IMR-90 (cell line): ENCODE measurements around the gene HLA-A. TPM values are rescaled to one million over a fixed set of nuclear protein-coding genes. Genes with fewer than 3 reads are reported as not detected.

Experiments used
- ATAC-seq: fragments of 200-7000 bp; cut with Tn5 transposase; 2 replicates; pipeline ENCODE4 v1.9.1; 2020; ENCODE audit warnings: low read depth, mild to moderate bottlenecking, moderate library complexity
- BruUV-seq: library from RNA; stranded (reverse); fragments of 400-500 nt; replicated peaks from 2 replicates; lab custom pipeline; 2021; lab: Mats Ljungman, UMichigan
- CTCF ChIA-PET: fragments of 300-600 bp; formaldehyde crosslinking; extraction: SDS; loops from one replicate; lab custom pipeline; 2021; ENCODE audit warnings: antibody characterized with exemption; lab: Yijun Ruan, JAX
- POLR2A ChIA-PET: fragments of 300-600 bp; sonication (Branson Sonifier 250); formaldehyde crosslinking; loops from one replicate; lab custom pipeline; 2022; ENCODE audit warnings: antibody characterized with exemption; ENCODE audit not compliant: unreplicated experiment; lab: Charles Lee
- DNase-seq: peaks from one replicate; pipeline ENCODE4 v3.0.0; 2013
- H2AFZ ChIP-seq: replicated peaks from 2 replicates; pipeline ENCODE3; 2013; ENCODE audit warnings: low read length, mild to moderate bottlenecking; ENCODE audit not compliant: poor library complexity
- H2AK5ac ChIP-seq: 2 replicates; pipeline ENCODE4 v1.6.1; 2013; ENCODE audit warnings: low read depth, low read length, inconsistent platforms
- H2AK9ac ChIP-seq: replicated peaks from 2 replicates; pipeline ENCODE3; 2013; ENCODE audit warnings: mild to moderate bottlenecking, low read depth, low read length, moderate library complexity; ENCODE audit not compliant: poor library complexity
- H2BK120ac ChIP-seq: 2 replicates; pipeline ENCODE4 v1.6.1; 2013; ENCODE audit warnings: low read depth, low read length, inconsistent platforms
- H2BK15ac ChIP-seq: 3 replicates; pipeline ENCODE4 v1.6.1; 2013; ENCODE audit warnings: low read depth, low read length, inconsistent platforms
- H2BK20ac ChIP-seq: 2 replicates; pipeline ENCODE4 v1.6.1; 2013; ENCODE audit warnings: low read depth, mild to moderate bottlenecking, inconsistent platforms, low read length, moderate library complexity
- H2BK5ac ChIP-seq: 2 replicates; pipeline ENCODE4 v1.6.1; 2013; ENCODE audit warnings: mild to moderate bottlenecking, low read depth, low read length, inconsistent platforms; ENCODE audit not compliant: poor library complexity, severe bottlenecking
- H3K14ac ChIP-seq: replicated peaks from 2 replicates; pipeline ENCODE4 v1.6.1; 2013; ENCODE audit warnings: low read depth, low read length, inconsistent platforms
- H3K18ac ChIP-seq: 2 replicates; pipeline ENCODE4 v1.6.1; 2013; ENCODE audit warnings: low read depth, low read length, control low read depth
- H3K23ac ChIP-seq: 2 replicates; pipeline ENCODE4 v1.6.1; 2013; ENCODE audit warnings: low read depth, low read length, inconsistent platforms
- H3K27ac ChIP-seq: 2 replicates; pipeline ENCODE4 v1.5.1; 2013; ENCODE audit warnings: mild to moderate bottlenecking, control low read depth, low read length; ENCODE audit not compliant: insufficient read depth
- H3K27me3 ChIP-seq: 2 replicates; pipeline ENCODE4 v1.6.1; 2013; ENCODE audit warnings: low read length; ENCODE audit not compliant: control insufficient read depth, insufficient read depth
- H3K36me3 ChIP-seq: 2 replicates; pipeline ENCODE4 v1.6.1; 2013; ENCODE audit warnings: low read length, mixed read lengths; ENCODE audit not compliant: control insufficient read depth, insufficient read depth
- H3K4ac ChIP-seq: 2 replicates; pipeline ENCODE4 v1.6.1; 2013; ENCODE audit warnings: low read depth, low read length, inconsistent platforms
- H3K4me1 ChIP-seq: 2 replicates; pipeline ENCODE4 v1.6.1; 2013; ENCODE audit warnings: low read length, mixed read lengths; ENCODE audit not compliant: control insufficient read depth, insufficient read depth
- H3K4me2 ChIP-seq: 2 replicates; pipeline ENCODE4 v1.6.1; 2013; ENCODE audit warnings: low read depth, mild to moderate bottlenecking, control low read depth, low read length, moderate library complexity
- H3K4me3 ChIP-seq: 2 replicates; pipeline ENCODE4 v1.5.1; 2013; ENCODE audit warnings: low read depth, mild to moderate bottlenecking, control low read depth, low read length, moderate library complexity; ENCODE audit not compliant: insufficient read depth
- H3K56ac ChIP-seq: 2 replicates; pipeline ENCODE4 v1.6.1; 2013; ENCODE audit warnings: low read length, inconsistent platforms; ENCODE audit not compliant: insufficient read depth; ENCODE audit errors: extremely low read depth
- H3K79me1 ChIP-seq, 2 experiments: 2 replicates each; pipeline ENCODE4 v1.6.1; 2013; ENCODE audit warnings: low read length in 2 of 2, inconsistent platforms in 1 of 2, low read depth in 1 of 2
- H3K9ac ChIP-seq: 2 replicates; pipeline ENCODE4 v1.6.1; 2013; ENCODE audit warnings: low read depth, low read length, control low read depth
- H3K9me1 ChIP-seq: 2 replicates; pipeline ENCODE4 v1.6.1; 2013; ENCODE audit warnings: low read length, inconsistent platforms; ENCODE audit not compliant: insufficient read depth
- H3K9me3 ChIP-seq: 2 replicates; pipeline ENCODE4 v1.6.1; 2013; ENCODE audit warnings: low read length; ENCODE audit not compliant: control insufficient read depth, insufficient read depth
- H4K20me1 ChIP-seq: 2 replicates; pipeline ENCODE4 v1.6.1; 2013; ENCODE audit warnings: low read length, inconsistent platforms; ENCODE audit not compliant: insufficient read depth
- H4K5ac ChIP-seq: 2 replicates; pipeline ENCODE4 v1.6.1; 2013; ENCODE audit warnings: mild to moderate bottlenecking, low read depth, low read length, control low read depth
- H4K8ac ChIP-seq, 2 experiments: 2 replicates each; pipeline ENCODE4 v1.6.1; 2013; ENCODE audit warnings: low read depth in 2 of 2, low read length in 2 of 2, control low read depth in 1 of 2, inconsistent platforms in 1 of 2
- H4K91ac ChIP-seq: 2 replicates; pipeline ENCODE4 v1.6.1; 2013; ENCODE audit warnings: low read depth, low read length, inconsistent platforms; ENCODE audit not compliant: insufficient read depth
- CEBPB ChIP-seq: IDR thresholded peaks from 2 replicates; pipeline ENCODE4 v1.6.1; 2012; ENCODE audit warnings: low read depth, low read length, improper control_type of control experiment
- FOS ChIP-seq: fragments of 150-350 bp; IDR thresholded peaks from 2 replicates; pipeline ENCODE4 v1.6.1; 2016; ENCODE audit warnings: low read depth, low read length
- POLR2A ChIP-seq: IDR thresholded peaks from 2 replicates; pipeline ENCODE4 v1.6.1; 2012; ENCODE audit warnings: mild to moderate bottlenecking, low read depth, low read length
- RAD21 ChIP-seq: IDR thresholded peaks from 2 replicates; pipeline ENCODE4 v1.6.1; 2012; ENCODE audit warnings: low read length, improper control_type of control experiment
- WGBS, 2 experiments: methylation state at CpG; one replicate each; pipeline versions ENCODE4 v1.1.5 to v1.1.7; 2013; ENCODE audit warnings: missing lambda C conversion rate in 2 of 2; ENCODE audit not compliant: insufficient read length in 1 of 2; ENCODE audit errors: extremely low coverage in 2 of 2; 5-methylcytosine and 5-hydroxymethylcytosine counted together
- dilution Hi-C: fragments of 300-500 bp; cut with HindIII; formaldehyde crosslinking; loops from one replicate; pipeline ENCODE4 v1.14.3; 2018; ENCODE audit warnings: low sequenced_read_pairs; ENCODE audit not compliant: unreplicated experiment
- in situ Hi-C: fragments of 300-500 bp; cut with MboI; formaldehyde crosslinking; loops from 3 replicates; pipeline ENCODE4 v1.14.3; 2019; ENCODE audit warnings: low sequenced_read_pairs, inconsistent platforms, mixed read lengths
- intact Hi-C: fragments of 100-400 bp; cut with micrococcal nuclease; formaldehyde crosslinking; loops from 2 replicates; pipeline ENCODE4 v1.10.0; 2022
- polyA plus RNA-seq, 3 experiments: library from polyadenylated mRNA; depleted of rRNA; stranded (reverse); fragments of >200 nt; gene quantifications; 2 replicates each; pipeline ENCODE4 v1.2.3, GENCODE V29; 2012; ENCODE audit warnings: low replicate concordance in 1 of 3
- total RNA-seq: library from RNA; depleted of rRNA; stranded (reverse); fragments of >200 nt; gene quantifications from 2 replicates; pipeline ENCODE4 v1.2.3, GENCODE V29; 2012

The HLA-A gene
- total and polyA plus RNA-seq, 2 of the 4 experiments (the other 2 are of a cell fraction), result 94.5 to 218 TPM

DNA sequence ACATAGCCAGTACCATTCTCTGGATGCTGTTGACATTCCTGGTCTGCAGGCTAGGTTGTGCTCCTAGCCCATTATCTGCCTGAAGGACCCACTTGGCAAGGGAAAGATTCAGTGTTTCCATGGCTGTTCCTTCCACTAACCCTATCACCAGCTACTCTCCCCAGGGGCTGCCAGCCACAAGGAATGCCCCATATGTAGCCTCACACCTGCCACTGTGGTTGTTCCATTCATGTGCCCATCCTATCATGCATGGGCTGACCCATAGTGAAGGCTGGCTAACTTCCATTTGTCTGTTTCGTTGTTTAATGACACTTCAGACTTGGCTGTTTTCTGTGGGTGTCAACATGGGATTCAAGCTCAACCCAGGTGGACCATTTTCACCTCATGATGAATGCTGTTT, 25.6 kb upstream of the HLA-A start:
- TF ChIP-seq POLR2A (no peak), CEBPB (no peak), RAD21 (no peak), FOS (no peak)
- no peak overlapping the region for H4K5ac ChIP-seq
- no peaks in the 10 kb centered on the region for H3K79me1 ChIP-seq
- H2AK9ac ChIP-seq, result no peak overlapping the region
- H3K18ac ChIP-seq, result no peak overlapping the region
- no peak overlapping the region for H3K27ac ChIP-seq
- H3K14ac ChIP-seq, result no peak overlapping the region
- H3K23ac ChIP-seq, result no peak overlapping the region
- H3K9ac ChIP-seq, result no peak overlapping the region
- no peak overlapping the region for H2BK120ac ChIP-seq
- no peaks in the 10 kb centered on the region for H3K36me3 ChIP-seq
- peaks cover 22% of the 10 kb centered on the region for H3K27me3 ChIP-seq
- H2BK5ac ChIP-seq, result no peak overlapping the region
- dilution Hi-C loops, result no loop called here
- H2BK15ac ChIP-seq, result no peak overlapping the region
- H4K91ac ChIP-seq, result no peak overlapping the region
- no TSS peak for BruUV-seq
- H2AK5ac ChIP-seq, result no peak overlapping the region
- no peak overlapping the region for H3K56ac ChIP-seq
- H2BK20ac ChIP-seq, result no peak overlapping the region
- H4K8ac ChIP-seq, result no peak overlapping the region
- CTCF ChIA-PET, result no interaction called here
- no peaks in the 10 kb centered on the region for H3K9me1 ChIP-seq
- H3K4me2 ChIP-seq, result no peak overlapping the region
- in situ Hi-C loops, result loop anchor here (5.0 kb wide), 1 partner anchor 86 kb away; no protein-coding TSS in a partner anchor
- DNase-seq (no peak), ATAC-seq (no peak)
- intact Hi-C loops, result no loop called here
- POLR2A ChIA-PET, result no interaction called here
- no peak overlapping the region for H3K4ac ChIP-seq
- no peaks in the 10 kb centered on the region for H3K4me1 ChIP-seq
- no CpG with 5 or more reads among the region's 1 CpG for WGBS, 2 experiments
- H3K4me3 ChIP-seq, result no peak overlapping the region
- no peak overlapping the region for H2AFZ ChIP-seq
- no peaks in the 10 kb centered on the region for H4K20me1 ChIP-seq
- H3K9me3 ChIP-seq, result no peaks in the 10 kb centered on the region
